Measurements from ENCODE around the gene GSK3B. TPM values are rescaled to one million over a fixed set of nuclear protein-coding genes. Genes with fewer than 3 reads are reported as not detected.
A peak's percentile ranks its signal among the peaks of the same experiment; 100 is the strongest.
"Not testable (repeated sequence)": the region's sequence is repeated elsewhere in the genome, so short reads cannot be mapped to it uniquely, and the experiment has no call there.

The GSK3B gene
- total RNA-seq, 1 experiment from 2014 or later: 56.4 TPM

DNA sequence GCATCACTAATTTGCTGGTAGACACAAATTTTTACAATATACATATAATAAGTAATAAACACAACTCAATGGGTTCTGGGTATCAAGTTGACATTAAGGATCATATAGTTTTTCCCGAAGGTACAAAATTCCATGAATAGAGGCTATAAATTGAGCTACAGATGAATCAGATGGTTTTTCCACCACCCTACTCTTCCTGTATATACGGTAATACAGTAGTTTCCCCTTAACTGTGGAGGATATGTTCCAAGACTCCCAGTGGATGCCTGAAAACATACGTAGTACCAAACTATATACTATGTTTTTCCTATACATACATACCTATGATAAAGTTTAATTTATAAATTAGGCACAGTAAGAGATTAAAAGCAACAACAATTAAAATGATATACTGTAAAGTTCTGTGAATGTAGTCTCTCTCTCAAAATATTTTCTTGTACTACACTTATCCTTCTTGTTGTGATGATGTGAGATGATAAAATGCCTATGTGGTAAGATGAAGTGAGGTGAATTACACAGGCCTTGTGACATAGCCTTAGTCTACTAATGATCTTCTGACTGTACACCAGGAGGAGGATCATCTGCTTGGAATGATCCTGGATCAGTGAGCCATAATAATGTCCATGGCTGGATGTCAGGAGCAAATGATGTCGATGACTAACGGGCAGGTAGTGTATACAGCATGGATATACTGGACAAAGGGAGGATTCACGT lies 195.6 kb downstream of the GSK3B start:
- Histone ChIP-seq H3K36me3 (peaks cover 18% of the 10 kb centered on the region), H3K27me3 (no peaks in the 10 kb centered on the region), H3K9me3 (replicated peaks) (no peaks in the 10 kb centered on the region; the same call in 1 of the 2 replicates), H3K4me3 (no peak overlapping the region), H3K4me1 (no peaks in the 10 kb centered on the region), H3K27ac (no peak overlapping the region)
- DNase-seq: no peak

DNA sequence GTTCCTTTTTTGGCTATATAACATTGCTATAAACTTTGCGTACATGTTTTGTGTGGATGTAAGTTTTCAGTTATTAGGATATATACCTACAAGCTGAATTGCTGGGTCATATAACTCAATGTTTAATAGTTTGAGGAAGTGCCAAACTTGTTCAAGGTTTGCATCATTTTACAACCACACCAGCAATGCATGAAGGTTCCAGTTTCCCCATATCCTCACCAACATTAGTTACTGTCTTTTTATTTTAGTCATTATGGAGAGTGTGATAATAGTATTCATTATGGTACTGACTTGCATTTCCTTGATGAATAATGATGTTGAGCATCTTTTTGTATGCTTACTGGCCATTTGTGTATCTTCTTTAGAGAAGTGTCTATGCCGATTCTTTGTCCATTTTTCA lies 200.1 kb downstream of the GSK3B start:
- Histone ChIP-seq H3K4me3 (no peak overlapping the region), H3K4me1 (no peaks in the 10 kb centered on the region), H3K9me3 (replicated peaks) (no peaks in the 10 kb centered on the region; the same call in 1 of the 2 replicates), H3K36me3 (peaks cover 18% of the 10 kb centered on the region), H3K27me3 (no peaks in the 10 kb centered on the region), H3K27ac (no peak overlapping the region)
- no peak for DNase-seq

DNA sequence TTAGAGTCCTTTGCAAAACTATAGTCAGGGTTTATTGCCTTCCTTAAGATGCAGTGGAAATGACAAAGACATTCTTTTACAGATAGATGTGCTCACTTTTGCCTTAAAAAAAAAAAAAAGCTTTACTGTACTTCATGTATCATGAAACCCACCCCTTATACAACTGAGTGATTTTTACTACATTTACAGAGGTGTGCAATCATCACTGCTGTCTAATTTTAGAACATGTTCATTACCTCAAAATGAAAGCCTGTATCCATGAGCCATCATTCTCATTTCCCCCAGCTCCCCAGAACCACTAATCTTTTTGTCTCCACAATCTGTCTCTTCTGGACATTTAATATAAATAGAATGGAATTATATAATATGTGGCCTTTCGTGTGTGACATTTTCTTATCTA lies 200.5 kb downstream of the GSK3B start:
- Histone ChIP-seq H3K36me3 (peaks cover 13% of the 10 kb centered on the region), H3K27ac (no peak overlapping the region), H3K9me3 (replicated peaks) (no peaks in the 10 kb centered on the region; the same call in 1 of the 2 replicates), H3K4me1 (no peaks in the 10 kb centered on the region), H3K4me3 (no peak overlapping the region), H3K27me3 (no peaks in the 10 kb centered on the region)
- DNase-seq: no peak

DNA sequence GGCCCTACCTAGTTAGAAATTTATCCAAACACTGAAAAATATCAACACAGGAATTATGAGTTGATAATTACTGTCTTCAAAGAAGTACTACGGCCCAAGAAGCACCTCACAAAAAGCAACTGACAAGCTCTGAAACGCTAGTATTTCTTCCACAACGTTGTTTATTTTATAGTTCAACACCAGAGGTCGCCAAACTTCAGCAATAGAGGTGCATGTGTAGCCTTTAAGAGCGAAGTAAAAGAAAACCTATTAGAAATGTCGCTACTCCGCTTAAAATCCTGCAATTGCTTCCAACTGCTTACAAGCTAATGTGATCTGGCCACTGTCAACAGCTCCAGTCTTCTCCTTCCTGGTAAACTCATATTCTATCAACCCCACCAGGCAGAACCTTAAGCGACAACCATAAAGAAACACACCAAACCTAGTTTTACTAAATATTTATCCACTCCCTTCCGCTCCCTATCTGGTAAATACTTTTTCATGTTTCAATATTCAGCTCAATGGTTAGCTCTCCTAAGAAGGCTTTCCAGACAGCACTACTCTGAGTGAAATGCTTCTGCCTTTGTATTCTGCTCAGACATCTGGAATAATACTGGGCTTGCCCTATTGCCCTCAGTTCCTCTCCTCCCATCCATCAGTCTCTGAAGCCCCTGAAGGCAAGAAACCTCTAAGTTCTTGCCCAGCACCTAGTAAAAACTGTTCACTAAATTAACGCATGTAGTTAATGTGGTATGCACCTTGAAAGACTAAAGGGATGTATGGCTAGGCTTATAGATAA lies 202.1 kb downstream of the GSK3B start:
- Histone ChIP-seq H3K36me3 (peaks cover 17% of the 10 kb centered on the region; the same call in 1 of the 2 replicates), H3K9me3 (replicated peaks) (no peaks in the 10 kb centered on the region; the same call in 1 of the 2 replicates), H3K4me1 (no peaks in the 10 kb centered on the region), H3K4me3 (no peak overlapping the region), H3K27me3 (no peaks in the 10 kb centered on the region), H3K27ac (no peak overlapping the region)
- peak; percentile 15 to 72 for DNase-seq

DNA sequence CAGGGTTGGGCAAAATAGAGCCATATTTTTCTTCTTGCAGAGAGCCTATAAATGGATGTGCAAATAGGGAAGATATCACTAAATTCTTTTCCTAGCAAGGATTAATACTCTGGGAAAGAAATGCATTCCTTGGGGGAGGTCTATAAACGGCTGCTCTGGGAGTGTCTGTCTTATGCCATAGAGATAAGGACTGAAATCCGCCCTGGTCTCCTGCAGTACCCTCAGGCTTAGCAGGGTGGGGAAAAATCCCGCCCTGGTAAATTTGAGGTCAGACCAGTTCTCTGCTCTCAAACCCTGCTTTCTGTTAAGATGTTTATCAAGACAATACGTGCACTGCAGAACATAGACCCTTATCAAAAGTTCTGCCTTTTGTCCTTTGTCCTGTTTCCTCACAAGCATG lies 205.6 kb downstream of the GSK3B start:
- H3K27ac ChIP-seq; H3K9me3 ChIP-seq (replicated peaks); H3K4me1 ChIP-seq; H3K27me3 ChIP-seq; H3K4me3 ChIP-seq: not testable (repeated sequence)
- peaks cover 16% of the 10 kb centered on the region; the same call in 1 of the 2 replicates for H3K36me3 ChIP-seq
- peak in 1 of 2 experiments; percentile 7 for DNase-seq

DNA sequence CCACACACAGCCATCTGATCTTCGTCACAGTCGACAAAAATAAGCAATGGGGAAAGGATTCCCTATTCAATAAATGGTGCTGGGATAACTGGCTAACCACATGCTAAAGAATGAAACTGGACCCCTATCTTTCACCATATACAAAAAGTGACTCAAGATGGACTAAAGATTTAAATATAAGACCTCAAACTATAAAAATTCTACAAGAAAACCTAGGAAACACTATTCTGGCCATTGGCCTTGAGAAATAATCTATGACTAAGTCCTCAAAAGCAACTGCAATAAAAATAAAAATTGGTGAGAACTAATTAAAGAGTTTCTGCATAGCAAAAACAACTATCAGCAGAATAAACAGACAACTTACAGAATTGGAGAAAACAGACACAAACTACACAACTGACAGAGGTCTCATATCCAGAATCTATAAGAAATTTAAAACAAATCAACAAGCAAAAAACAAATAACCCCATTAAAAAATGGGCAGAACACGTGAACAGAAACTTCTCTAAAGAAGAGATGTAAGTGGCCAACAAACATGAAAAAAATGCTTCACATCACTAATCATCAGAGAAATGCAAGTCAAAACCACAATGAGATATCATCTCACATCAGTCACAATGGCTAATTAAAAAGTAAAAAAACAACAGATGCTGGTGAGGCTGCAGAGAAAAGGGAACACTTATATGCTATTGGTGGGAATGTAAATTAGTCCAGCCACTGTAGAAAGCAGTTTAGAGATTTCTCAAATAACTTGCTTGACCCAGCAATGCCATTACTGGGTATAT lies 208.3 kb downstream of the GSK3B start:
- DNase-seq: peak in 1 of 2 experiments; percentile 32
- H3K27me3 ChIP-seq: no peaks in the 10 kb centered on the region
- H3K27ac ChIP-seq: no peak overlapping the region; the same call in 1 of the 2 replicates
- no peaks in the 10 kb centered on the region for H3K9me3 ChIP-seq (replicated peaks)
- peaks cover 18% of the 10 kb centered on the region for H3K36me3 ChIP-seq
- H3K4me1 ChIP-seq: peaks cover 9% of the 10 kb centered on the region; the same call in 1 of the 2 replicates
- no peak overlapping the region for H3K4me3 ChIP-seq

DNA sequence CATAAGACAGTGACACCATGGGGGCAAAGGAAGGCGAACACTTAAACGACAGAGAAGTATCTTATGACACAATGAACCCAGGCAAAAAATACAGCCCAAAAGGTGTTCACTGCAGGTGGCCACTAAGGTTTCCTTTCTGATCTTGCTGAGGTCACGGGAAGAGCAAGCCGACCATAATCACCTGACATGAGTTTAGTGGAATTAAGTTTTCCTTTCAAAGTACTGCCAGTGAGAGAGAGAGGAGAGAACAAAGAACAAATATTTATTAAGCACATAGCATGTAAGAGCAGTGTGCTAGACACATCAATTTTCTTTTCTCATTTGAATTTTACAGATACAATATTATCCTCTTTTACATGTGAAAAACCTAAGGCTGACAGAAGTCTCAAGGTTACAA lies 210.1 kb downstream of the GSK3B start:
- H3K27me3 ChIP-seq: no peaks in the 10 kb centered on the region
- H3K4me3 ChIP-seq: no peak overlapping the region
- peaks cover 24% of the 10 kb centered on the region for H3K36me3 ChIP-seq
- no peak for DNase-seq
- no peaks in the 10 kb centered on the region for H3K9me3 ChIP-seq (replicated peaks)
- H3K27ac ChIP-seq: no peak overlapping the region
- H3K4me1 ChIP-seq: peaks cover 9% of the 10 kb centered on the region; the same call in 1 of the 2 replicates

DNA sequence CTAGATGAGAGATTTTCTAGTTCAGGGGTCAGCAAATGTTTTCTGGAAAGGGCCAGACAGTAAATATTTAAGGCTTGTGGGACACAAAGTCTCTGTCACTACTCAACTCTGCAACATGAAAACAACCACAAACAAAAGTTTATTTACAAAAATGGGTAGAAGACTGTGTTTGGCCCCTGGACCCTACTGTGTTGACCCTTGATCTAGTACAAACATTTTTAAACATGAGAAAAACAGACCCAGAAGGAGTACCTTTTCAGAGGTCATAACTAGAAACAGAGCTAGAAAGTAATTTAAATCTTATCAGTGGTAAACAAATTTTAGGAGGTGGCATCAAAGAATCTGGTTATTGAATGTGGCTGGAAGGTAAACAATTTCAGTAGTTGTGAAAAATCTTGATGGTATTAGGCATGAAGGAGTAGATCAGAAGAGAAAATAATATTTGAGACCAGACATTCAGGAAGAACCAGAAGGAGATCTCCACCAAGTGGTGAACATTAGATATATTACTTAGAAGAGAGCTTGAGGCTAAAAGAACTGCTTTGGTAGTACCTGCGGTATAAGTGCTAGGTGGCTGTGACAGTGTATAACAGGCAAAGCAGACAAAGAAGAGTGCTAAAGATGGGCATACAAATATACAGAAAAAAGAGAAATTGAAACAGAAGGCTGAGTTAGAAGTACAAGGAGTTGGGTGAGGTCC lies 210.6 kb downstream of the GSK3B start:
- peaks cover 9% of the 10 kb centered on the region; the same call in 1 of the 2 replicates for H3K4me1 ChIP-seq
- no peaks in the 10 kb centered on the region for H3K27me3 ChIP-seq
- no peak overlapping the region for H3K27ac ChIP-seq
- H3K9me3 ChIP-seq (replicated peaks): no peaks in the 10 kb centered on the region
- no peak overlapping the region for H3K4me3 ChIP-seq
- no peak for DNase-seq
- peaks cover 26% of the 10 kb centered on the region for H3K36me3 ChIP-seq

DNA sequence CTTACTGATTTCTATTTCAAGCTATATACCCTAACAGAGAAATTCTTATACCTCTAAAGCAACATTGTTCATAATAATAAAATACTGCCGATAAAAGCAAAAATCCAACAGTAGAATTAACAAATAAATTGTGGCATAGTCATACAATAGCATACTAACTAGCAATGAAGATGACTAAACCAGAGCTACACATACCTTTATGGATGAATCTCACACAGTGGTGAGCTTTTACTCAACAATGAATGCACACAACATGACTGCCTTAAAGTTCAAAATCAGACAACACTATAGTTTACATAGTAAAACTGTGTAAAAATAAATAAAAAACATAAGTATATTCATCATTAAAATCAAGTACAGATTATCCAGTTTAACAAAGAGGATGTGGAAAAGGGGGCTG lies 213.3 kb downstream of the GSK3B start:
- no peak overlapping the region for H3K27ac ChIP-seq
- no peak overlapping the region for H3K4me3 ChIP-seq
- no peak for DNase-seq
- H3K36me3 ChIP-seq: peaks cover 24% of the 10 kb centered on the region
- peaks cover 5% of the 10 kb centered on the region; the same call in 1 of the 2 replicates for H3K4me1 ChIP-seq
- no peaks in the 10 kb centered on the region for H3K27me3 ChIP-seq
- no peaks in the 10 kb centered on the region for H3K9me3 ChIP-seq (replicated peaks)

DNA sequence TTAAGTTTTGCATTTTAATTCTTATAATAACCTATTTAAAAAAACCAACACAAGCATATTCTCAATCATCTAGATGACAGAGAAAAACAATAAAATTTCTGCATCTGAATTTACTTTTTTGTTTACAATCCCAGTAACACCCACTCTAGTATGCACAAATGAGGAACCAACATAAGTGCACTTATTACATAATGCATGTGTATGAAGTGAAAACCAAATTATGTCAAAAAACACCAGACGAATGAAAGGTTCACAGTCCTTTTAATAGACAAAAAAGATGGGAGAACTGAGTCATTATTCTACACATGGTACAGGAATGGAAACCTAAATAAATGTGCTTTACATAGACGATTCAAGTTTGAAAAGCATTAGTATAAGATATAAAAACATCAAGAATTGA lies 220.6 kb downstream of the GSK3B start:
- no peak overlapping the region for H3K27ac ChIP-seq
- H3K27me3 ChIP-seq: no peaks in the 10 kb centered on the region
- H3K36me3 ChIP-seq: peaks cover 12% of the 10 kb centered on the region
- no peak for DNase-seq
- H3K4me3 ChIP-seq: no peak overlapping the region
- no peaks in the 10 kb centered on the region for H3K9me3 ChIP-seq (replicated peaks)
- H3K4me1 ChIP-seq: 0 out of 2 replicates have a peak, but pooled peaks cover 5% of the 10 kb centered on the region

DNA sequence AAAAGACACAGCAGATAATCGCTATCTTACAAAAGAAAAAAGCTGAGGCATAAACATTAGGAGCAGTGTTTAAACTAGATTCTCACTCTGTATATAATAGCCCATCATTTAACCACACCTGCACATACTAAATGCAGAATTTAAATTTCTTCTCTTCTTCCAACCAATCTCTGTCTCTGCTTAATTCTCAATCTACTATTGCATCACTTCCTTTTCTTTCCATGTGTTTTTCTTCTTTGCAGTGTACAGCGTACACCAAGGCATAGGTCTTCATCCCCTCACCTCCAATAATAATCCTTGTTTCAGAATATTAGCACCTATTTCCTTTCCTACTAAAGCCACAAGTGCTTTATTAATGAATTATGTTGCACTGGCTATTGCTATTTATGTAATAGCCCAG lies 221.5 kb downstream of the GSK3B start:
- H3K4me3 ChIP-seq: no peak overlapping the region
- 0 out of 2 replicates have a peak, but pooled peaks cover 5% of the 10 kb centered on the region for H3K4me1 ChIP-seq
- H3K27ac ChIP-seq: no peak overlapping the region
- H3K27me3 ChIP-seq: no peaks in the 10 kb centered on the region
- H3K9me3 ChIP-seq (replicated peaks): no peaks in the 10 kb centered on the region
- no peak for DNase-seq
- peaks cover 14% of the 10 kb centered on the region for H3K36me3 ChIP-seq

DNA sequence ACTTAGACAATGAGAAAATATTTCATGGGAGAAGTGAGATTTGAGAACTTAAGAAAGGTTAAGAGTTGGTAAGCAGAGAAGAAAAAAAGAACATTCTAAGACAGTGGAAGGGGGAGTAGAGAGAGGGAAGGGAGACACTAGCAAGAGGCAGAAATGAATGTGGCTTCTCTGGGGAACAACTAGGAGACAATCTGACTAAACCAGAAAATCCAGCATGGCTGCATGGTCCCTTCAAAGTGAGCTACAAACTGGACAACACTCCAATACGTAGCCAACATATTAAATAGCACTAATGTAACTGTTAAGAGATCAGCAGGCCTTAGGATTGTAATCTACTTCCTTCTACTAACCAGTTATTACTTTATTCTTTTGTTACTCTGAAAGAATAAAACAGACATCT lies 222.7 kb downstream of the GSK3B start:
- no peak overlapping the region for H3K4me3 ChIP-seq
- no peaks in the 10 kb centered on the region for H3K27me3 ChIP-seq
- H3K9me3 ChIP-seq (replicated peaks): no peaks in the 10 kb centered on the region
- peaks cover 19% of the 10 kb centered on the region for H3K36me3 ChIP-seq
- H3K27ac ChIP-seq: no peak overlapping the region
- no peak for DNase-seq
- H3K4me1 ChIP-seq: 0 out of 2 replicates have a peak, but pooled peaks cover 5% of the 10 kb centered on the region

DNA sequence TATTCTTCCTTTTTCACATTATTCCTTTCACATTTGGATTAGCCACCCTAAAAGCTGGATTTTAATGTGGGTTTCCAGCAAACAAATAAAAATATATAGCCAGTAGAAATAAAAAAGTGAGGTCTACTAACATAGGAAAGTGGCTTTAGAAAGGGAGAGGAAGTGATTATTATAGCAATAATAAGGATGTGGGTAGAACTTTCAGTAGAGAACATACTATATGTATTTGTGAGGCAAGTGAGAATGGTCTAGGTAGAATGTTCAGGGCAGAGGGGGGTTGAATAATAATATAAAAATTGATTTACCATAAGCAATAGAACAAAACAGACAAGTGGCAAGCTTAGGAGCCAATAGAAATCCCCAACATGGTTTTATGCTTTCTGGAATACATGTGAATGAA lies 223.7 kb downstream of the GSK3B start:
- Histone ChIP-seq H3K27ac (no peak overlapping the region), H3K9me3 (replicated peaks) (no peaks in the 10 kb centered on the region), H3K4me3 (no peak overlapping the region), H3K27me3 (no peaks in the 10 kb centered on the region), H3K36me3 (peaks cover 15% of the 10 kb centered on the region), H3K4me1 (0 out of 2 replicates have a peak, but pooled peaks cover 5% of the 10 kb centered on the region)
- DNase-seq: no peak

DNA sequence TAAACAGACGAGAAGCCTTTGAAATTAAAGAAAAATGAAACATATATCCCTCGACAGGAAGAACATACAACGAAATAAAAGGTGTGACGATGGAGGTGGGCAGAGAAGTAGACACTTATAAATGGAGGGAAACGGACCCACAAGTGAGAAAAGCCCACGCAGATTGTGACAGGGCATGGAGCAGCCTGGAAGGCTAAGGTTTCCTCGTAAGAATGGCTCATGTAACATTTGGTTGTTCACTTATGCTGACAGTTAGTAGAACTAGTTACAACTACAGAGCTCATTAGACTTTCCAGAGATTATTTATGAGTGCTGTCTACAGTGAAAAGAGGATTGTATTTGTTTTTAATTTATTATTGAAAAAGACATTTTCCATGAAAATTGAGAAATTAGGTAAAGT lies 229.8 kb downstream of the GSK3B start:
- no peaks in the 10 kb centered on the region for H3K4me1 ChIP-seq
- no peaks in the 10 kb centered on the region for H3K9me3 ChIP-seq (replicated peaks)
- no peak overlapping the region for H3K4me3 ChIP-seq
- no peak overlapping the region for H3K27ac ChIP-seq
- H3K36me3 ChIP-seq: peaks cover 36% of the 10 kb centered on the region
- no peak for DNase-seq
- no peaks in the 10 kb centered on the region for H3K27me3 ChIP-seq

Data from SJCRH30 (cell line).